ENCODE data around the gene SLC25A47. TPM values are rescaled to one million over a fixed set of nuclear protein-coding genes. Genes with fewer than 3 reads are reported as not detected.

The SLC25A47 gene
- total and polyA plus RNA-seq, 4 donors, result 23.7 to 469 (median 291) TPM

DNA sequence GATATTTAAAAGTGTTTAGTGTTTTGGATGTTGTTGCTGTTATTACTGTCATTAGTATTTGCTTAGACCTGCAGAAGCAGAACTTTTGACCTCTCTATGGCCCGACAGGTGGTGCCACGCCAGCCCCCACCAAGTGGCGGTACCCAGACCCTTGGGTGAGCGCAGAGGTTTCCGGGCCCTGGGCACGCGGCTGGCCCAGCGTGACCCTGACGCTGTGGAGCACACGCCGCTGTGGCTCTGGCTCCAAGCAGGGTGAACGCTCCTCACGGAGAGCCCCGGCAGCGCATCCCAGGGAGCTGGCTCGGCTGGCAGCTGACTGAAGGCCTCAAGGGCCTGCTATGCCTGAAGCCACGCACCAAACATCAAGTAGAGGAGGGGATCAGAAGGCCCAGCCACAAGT lies 22.6 kb downstream of the SLC25A47 start:
- no peak overlapping the region for H3K9ac ChIP-seq (ENCODE audit: low read depth in 1 of 2, low read length in 2 of 2)
- WGBS, result 96% methylated on average over 17 of the region's 17 CpGs
- no peak for TF ChIP-seq RAD21 (IDR thresholded peaks at IDR 0.05)
- TF ChIP-seq, protein P1, sequence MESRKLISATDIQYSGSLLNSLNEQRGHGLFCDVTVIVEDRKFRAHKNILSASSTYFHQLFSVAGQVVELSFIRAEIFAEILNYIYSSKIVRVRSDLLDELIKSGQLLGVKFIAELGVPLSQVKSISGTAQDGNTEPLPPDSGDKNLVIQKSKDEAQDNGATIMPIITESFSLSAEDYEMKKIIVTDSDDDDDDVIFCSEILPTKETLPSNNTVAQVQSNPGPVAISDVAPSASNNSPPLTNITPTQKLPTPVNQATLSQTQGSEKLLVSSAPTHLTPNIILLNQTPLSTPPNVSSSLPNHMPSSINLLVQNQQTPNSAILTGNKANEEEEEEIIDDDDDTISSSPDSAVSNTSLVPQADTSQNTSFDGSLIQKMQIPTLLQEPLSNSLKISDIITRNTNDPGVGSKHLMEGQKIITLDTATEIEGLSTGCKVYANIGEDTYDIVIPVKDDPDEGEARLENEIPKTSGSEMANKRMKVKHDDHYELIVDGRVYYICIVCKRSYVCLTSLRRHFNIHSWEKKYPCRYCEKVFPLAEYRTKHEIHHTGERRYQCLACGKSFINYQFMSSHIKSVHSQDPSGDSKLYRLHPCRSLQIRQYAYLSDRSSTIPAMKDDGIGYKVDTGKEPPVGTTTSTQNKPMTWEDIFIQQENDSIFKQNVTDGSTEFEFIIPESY (IDR thresholded peaks at IDR 0.05), result no peak
- no peak for TF ChIP-seq EGR1 (IDR thresholded peaks at IDR 0.05; ENCODE audit: low read depth in 2 of 2)
- TF ChIP-seq RXRA (IDR thresholded peaks at IDR 0.05), result no peak
- no peak for TF ChIP-seq FOXA2 (IDR thresholded peaks at IDR 0.05)
- TF ChIP-seq HNF4G (IDR thresholded peaks at IDR 0.05), result no peak
- H3K27me3 ChIP-seq (ENCODE audit: control insufficient read depth in 4 of 4, insufficient read depth in 4 of 4, low read length in 3 of 4), result no peaks in the 10 kb centered on the region
- no peak overlapping the region for H3K4me3 ChIP-seq (ENCODE audit: low read depth in 1 of 3, low read length in 3 of 3)
- DNase-seq (ENCODE audit: low spot score), result no peak
- H3K4me1 ChIP-seq (ENCODE audit: control insufficient read depth in 4 of 4, insufficient read depth in 4 of 4, low read length in 3 of 4), result peaks cover 0 to 4% (median 3%) of the 10 kb centered on the region in 4 donors
- no peaks in the 10 kb centered on the region for H3K9me3 ChIP-seq (ENCODE audit: control insufficient read depth in 4 of 4, low read length in 3 of 4)
- no peak overlapping the region for H3K27ac ChIP-seq (ENCODE audit: low read depth in 1 of 2, low read length in 2 of 2)
- H3K36me3 ChIP-seq (ENCODE audit: control insufficient read depth in 4 of 4, insufficient read depth in 3 of 4, low read depth in 1 of 4, low read length in 3 of 4), result peaks cover 6 to 37% (median 15%) of the 10 kb centered on the region in 4 donors

DNA sequence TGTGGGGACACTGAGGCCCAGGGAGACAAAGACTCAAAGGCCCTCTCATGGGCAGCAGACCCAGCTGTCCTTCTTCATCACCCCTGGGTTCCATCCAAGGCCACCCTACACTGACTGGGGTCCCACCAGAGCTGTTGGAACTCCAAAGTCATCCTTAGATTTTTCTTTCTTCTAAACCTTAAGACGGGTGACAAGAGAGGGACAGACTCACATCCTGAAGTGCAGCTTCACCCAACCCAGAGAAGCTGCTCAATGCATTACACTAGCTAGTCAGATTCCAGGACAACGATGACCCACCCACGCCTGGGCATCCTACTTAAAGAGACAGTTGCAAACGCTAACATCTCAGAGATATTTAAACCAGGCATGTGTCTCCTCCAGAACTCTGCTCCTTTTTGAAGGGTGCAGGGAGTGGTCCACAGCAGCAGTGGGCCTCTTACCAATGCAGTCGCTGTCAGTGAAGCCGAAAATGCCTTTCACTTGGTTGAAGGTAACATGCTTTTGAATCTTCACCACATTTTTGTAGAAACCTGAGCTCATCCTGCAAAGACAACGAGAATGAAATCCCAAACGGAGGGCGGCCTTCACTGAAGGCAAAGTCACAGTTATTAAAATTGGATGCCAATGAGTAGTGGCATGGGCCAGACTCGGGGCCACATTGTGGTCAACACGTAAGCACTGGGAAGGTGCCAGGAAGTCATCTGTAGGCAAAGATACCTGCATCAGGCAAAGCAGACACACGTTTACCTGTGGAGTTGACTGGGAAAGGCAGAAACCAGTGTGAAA lies 23.4 kb downstream of the SLC25A47 start:
- H3K27ac ChIP-seq (ENCODE audit: low read depth in 1 of 2, low read length in 2 of 2), result no peak overlapping the region
- peaks cover 0 to 4% (median 3%) of the 10 kb centered on the region in 4 donors for H3K4me1 ChIP-seq (ENCODE audit: control insufficient read depth in 4 of 4, insufficient read depth in 4 of 4, low read length in 3 of 4)
- TF ChIP-seq, protein P1 (IDR thresholded peaks at IDR 0.05), result no peak
- TF ChIP-seq NR2F2 (IDR thresholded peaks at IDR 0.05) (no peak), RXRA (IDR thresholded peaks at IDR 0.05) (no peak), JUND (IDR thresholded peaks at IDR 0.05) (no peak), SP1 (IDR thresholded peaks at IDR 0.05) (no peak), GABPA (IDR thresholded peaks at IDR 0.05 in 1 of 2, conservative IDR thresholded peaks at IDR 0.05 in 1 of 2) (no peak), FOXA2 (IDR thresholded peaks at IDR 0.05) (no peak), TAF1 (conservative IDR thresholded peaks at IDR 0.05) (no peak), HNF4G (IDR thresholded peaks at IDR 0.05) (no peak), RAD21 (IDR thresholded peaks at IDR 0.05) (no peak)
- TF ChIP-seq, protein P2, sequence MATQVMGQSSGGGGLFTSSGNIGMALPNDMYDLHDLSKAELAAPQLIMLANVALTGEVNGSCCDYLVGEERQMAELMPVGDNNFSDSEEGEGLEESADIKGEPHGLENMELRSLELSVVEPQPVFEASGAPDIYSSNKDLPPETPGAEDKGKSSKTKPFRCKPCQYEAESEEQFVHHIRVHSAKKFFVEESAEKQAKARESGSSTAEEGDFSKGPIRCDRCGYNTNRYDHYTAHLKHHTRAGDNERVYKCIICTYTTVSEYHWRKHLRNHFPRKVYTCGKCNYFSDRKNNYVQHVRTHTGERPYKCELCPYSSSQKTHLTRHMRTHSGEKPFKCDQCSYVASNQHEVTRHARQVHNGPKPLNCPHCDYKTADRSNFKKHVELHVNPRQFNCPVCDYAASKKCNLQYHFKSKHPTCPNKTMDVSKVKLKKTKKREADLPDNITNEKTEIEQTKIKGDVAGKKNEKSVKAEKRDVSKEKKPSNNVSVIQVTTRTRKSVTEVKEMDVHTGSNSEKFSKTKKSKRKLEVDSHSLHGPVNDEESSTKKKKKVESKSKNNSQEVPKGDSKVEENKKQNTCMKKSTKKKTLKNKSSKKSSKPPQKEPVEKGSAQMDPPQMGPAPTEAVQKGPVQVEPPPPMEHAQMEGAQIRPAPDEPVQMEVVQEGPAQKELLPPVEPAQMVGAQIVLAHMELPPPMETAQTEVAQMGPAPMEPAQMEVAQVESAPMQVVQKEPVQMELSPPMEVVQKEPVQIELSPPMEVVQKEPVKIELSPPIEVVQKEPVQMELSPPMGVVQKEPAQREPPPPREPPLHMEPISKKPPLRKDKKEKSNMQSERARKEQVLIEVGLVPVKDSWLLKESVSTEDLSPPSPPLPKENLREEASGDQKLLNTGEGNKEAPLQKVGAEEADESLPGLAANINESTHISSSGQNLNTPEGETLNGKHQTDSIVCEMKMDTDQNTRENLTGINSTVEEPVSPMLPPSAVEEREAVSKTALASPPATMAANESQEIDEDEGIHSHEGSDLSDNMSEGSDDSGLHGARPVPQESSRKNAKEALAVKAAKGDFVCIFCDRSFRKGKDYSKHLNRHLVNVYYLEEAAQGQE (IDR thresholded peaks at IDR 0.05), result no peak
- TF ChIP-seq, protein P3, sequence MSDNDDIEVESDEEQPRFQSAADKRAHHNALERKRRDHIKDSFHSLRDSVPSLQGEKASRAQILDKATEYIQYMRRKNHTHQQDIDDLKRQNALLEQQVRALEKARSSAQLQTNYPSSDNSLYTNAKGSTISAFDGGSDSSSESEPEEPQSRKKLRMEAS (IDR thresholded peaks at IDR 0.05), result no peak
- no peak for DNase-seq (ENCODE audit: low spot score)
- H3K9ac ChIP-seq (ENCODE audit: low read depth in 1 of 2, low read length in 2 of 2), result no peak overlapping the region
- peaks cover 6 to 45% (median 19%) of the 10 kb centered on the region in 4 donors for H3K36me3 ChIP-seq (ENCODE audit: control insufficient read depth in 4 of 4, insufficient read depth in 3 of 4, low read depth in 1 of 4, low read length in 3 of 4)
- H3K27me3 ChIP-seq (ENCODE audit: control insufficient read depth in 4 of 4, insufficient read depth in 4 of 4, low read length in 3 of 4), result no peaks in the 10 kb centered on the region
- H3K9me3 ChIP-seq (ENCODE audit: control insufficient read depth in 4 of 4, low read length in 3 of 4), result no peaks in the 10 kb centered on the region
- 96% methylated on average over 12 of the region's 12 CpGs for WGBS
- no peak overlapping the region for H3K4me3 ChIP-seq (ENCODE audit: low read depth in 1 of 3, low read length in 3 of 3)
